Ishikawa (cell line): ENCODE measurements around the gene C1orf115.

Source experiments
- CEBPB ChIP-seq: IDR thresholded peaks from 2 replicates; pipeline ENCODE4 v1.6.1; 2012
- CREB1 ChIP-seq: IDR thresholded peaks from 2 replicates; pipeline ENCODE4 v1.6.1; 2012; ENCODE audit warnings: low read depth
- EGR1 ChIP-seq: IDR thresholded peaks from 2 replicates; pipeline ENCODE4 v1.6.1; 2012
- EP300 ChIP-seq: IDR thresholded peaks from 2 replicates; pipeline ENCODE4 v1.6.1; 2012; ENCODE audit warnings: borderline replicate concordance
- FOXM1 ChIP-seq: IDR thresholded peaks from 2 replicates; pipeline ENCODE4 v1.6.1; 2012; ENCODE audit warnings: low read depth, borderline replicate concordance
- NFIC ChIP-seq: IDR thresholded peaks from 2 replicates; pipeline ENCODE4 v1.6.1; 2012
- RAD21 ChIP-seq: IDR thresholded peaks from 2 replicates; pipeline ENCODE4 v1.6.1; 2012; ENCODE audit warnings: low read depth
- TAF1 ChIP-seq: IDR thresholded peaks from 2 replicates; pipeline ENCODE4 v1.6.1; 2012; ENCODE audit warnings: low read depth, mild to moderate bottlenecking
- TCF12 ChIP-seq: IDR thresholded peaks from 2 replicates; pipeline ENCODE4 v1.6.1; 2012; ENCODE audit warnings: low read depth
- TEAD4 ChIP-seq: IDR thresholded peaks from 2 replicates; pipeline ENCODE4 v1.6.1; 2012
- YY1 ChIP-seq: IDR thresholded peaks from 2 replicates; pipeline ENCODE4 v1.6.1; 2012; ENCODE audit warnings: low read depth
- ZBTB7A ChIP-seq: IDR thresholded peaks from 2 replicates; pipeline ENCODE4 v1.6.1; 2012; ENCODE audit warnings: low read depth
- TF ChIP-seq, protein P1 (sequence below): IDR thresholded peaks from 2 replicates; pipeline ENCODE4 v1.6.1; 2012; ENCODE audit warnings: low read depth, mild to moderate bottlenecking
- TF ChIP-seq, protein P2 (sequence below): IDR thresholded peaks from 2 replicates; pipeline ENCODE4 v1.6.1; 2012
- TF ChIP-seq, protein P3 (sequence below): IDR thresholded peaks from 2 replicates; pipeline ENCODE4 v1.6.1; 2012

The C1orf115 gene

GRCh38 chr1:220673921-220674320 is 16.2 kb upstream of the C1orf115 start:
- TF ChIP-seq NFIC = no peak
- TF ChIP-seq, protein P1, sequence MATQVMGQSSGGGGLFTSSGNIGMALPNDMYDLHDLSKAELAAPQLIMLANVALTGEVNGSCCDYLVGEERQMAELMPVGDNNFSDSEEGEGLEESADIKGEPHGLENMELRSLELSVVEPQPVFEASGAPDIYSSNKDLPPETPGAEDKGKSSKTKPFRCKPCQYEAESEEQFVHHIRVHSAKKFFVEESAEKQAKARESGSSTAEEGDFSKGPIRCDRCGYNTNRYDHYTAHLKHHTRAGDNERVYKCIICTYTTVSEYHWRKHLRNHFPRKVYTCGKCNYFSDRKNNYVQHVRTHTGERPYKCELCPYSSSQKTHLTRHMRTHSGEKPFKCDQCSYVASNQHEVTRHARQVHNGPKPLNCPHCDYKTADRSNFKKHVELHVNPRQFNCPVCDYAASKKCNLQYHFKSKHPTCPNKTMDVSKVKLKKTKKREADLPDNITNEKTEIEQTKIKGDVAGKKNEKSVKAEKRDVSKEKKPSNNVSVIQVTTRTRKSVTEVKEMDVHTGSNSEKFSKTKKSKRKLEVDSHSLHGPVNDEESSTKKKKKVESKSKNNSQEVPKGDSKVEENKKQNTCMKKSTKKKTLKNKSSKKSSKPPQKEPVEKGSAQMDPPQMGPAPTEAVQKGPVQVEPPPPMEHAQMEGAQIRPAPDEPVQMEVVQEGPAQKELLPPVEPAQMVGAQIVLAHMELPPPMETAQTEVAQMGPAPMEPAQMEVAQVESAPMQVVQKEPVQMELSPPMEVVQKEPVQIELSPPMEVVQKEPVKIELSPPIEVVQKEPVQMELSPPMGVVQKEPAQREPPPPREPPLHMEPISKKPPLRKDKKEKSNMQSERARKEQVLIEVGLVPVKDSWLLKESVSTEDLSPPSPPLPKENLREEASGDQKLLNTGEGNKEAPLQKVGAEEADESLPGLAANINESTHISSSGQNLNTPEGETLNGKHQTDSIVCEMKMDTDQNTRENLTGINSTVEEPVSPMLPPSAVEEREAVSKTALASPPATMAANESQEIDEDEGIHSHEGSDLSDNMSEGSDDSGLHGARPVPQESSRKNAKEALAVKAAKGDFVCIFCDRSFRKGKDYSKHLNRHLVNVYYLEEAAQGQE = no peak
- no peak for TF ChIP-seq FOXM1
- TF ChIP-seq TAF1 = no peak
- TF ChIP-seq, protein P2, sequence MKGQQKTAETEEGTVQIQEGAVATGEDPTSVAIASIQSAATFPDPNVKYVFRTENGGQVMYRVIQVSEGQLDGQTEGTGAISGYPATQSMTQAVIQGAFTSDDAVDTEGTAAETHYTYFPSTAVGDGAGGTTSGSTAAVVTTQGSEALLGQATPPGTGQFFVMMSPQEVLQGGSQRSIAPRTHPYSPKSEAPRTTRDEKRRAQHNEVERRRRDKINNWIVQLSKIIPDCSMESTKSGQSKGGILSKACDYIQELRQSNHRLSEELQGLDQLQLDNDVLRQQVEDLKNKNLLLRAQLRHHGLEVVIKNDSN = no peak
- no peak for TF ChIP-seq ZBTB7A
- TF ChIP-seq CEBPB = no peak
- no peak for TF ChIP-seq EP300
- TF ChIP-seq TCF12 = no peak

- TF ChIP-seq, protein P3, sequence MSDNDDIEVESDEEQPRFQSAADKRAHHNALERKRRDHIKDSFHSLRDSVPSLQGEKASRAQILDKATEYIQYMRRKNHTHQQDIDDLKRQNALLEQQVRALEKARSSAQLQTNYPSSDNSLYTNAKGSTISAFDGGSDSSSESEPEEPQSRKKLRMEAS = no peak
- TF ChIP-seq FOXM1 (no peak), NFIC (no peak), TEAD4 (no peak), TAF1 (no peak), EP300 (no peak), TCF12 (no peak), RAD21 (no peak)
- TF ChIP-seq, protein P1 = no peak
These were observed 12.9 kb upstream of the C1orf115 start for GRCh38 chr1:220677251-220677650.

DNA sequence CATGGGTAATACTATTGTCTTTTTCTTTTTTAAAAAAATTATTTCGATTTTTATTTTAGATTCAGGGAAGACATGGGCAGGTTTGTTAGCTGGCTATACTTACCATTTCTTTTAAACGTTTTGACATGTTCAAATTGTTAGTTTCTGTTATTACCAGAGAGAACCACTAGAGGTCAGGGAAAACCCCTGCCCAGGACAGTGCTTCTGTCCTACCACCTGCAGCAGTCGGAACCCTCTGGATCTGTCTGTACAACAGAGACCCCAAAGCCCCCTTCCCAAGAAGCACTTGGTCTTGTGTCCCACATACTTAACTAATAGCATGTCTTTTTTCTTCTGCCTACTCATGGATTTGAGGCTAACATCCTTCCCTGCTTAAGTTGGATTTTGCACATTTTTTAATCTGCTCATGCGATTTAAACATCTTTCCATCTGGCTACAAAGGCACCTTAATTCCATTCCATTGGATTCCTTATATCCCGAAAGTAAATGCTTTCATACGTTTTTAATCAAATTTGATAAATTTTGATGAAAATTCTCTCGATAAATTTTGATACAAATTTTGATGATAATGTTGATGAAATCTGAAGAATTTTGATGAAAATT is 10.0 kb upstream of the C1orf115 start:
- TF ChIP-seq, protein P1 = no peak
- TF ChIP-seq RAD21 = peak; percentile 71

DNA sequence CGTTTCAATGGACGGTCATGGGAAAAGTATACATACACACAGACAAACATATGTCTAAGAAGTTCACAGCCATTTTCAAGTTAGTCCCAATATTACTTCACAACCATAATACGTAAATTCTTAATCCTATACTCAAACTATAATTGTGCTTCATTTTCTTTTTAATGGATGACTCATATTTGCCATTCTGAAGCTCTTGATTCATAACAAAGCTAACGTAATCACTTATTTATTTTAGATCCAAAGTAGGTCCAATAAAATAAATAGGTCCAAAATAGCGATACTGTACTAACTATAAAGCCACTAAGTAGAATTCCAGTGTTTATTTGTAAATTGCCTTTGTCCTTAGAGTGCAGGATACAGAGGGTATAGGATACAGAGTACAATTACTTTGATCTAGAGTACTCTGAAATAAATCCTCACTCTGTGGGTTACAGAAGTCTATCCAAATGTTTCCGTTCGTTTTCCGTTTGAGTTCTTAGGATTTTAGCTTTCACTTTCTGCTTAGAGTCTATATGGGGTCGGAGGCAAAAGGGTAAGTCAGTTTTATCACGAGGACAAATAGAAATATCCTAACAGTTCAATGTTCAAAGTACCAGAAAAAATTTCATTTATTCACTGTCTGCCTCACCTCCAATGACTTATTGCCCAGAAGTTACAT is 8.8 kb upstream of the C1orf115 start:
- TF ChIP-seq TAF1 (no peak), YY1 (no peak), FOXM1 (no peak), NFIC (no peak), ZBTB7A (no peak), CEBPB (no peak)
- TF ChIP-seq, protein P3 = no peak

DNA sequence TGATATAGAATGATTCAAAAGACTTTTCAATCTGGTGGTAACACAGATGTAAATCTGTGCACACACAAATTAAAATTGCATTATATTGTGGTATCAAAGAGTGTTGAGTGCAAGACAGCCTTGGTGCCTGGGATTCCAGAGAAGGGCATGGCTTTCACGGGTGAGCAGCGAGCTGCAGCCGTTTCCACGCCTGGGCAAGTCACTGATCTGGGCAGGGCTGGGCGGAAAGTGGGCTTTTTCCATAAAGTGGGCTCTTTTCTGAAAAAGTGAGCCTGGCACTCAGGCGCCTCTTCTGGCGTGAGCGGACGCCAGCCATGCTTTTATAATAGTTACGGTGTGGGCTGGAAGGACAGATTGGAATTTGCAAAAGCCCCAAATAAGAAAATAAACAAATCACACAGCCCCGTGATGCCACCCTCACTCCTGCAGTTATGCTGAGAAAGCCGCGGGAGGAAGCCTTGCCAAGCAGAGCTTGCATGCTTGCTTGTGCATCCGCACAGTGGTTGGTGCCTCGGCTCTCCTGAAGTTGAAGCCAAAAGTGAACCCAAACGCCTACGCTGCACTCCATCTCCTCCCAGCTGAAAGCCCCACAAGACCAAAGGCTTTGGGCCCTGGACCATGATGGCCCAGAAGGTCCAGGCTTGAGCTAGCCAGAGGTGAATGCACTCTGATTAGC is 7.1 kb upstream of the C1orf115 start:
- no peak for TF ChIP-seq FOXM1
- no peak for TF ChIP-seq YY1
- TF ChIP-seq, protein P2 = no peak
- no peak for TF ChIP-seq CEBPB
- no peak for TF ChIP-seq EP300
- TF ChIP-seq RAD21 = no peak
- TF ChIP-seq NFIC = no peak
- TF ChIP-seq, protein P3 = no peak
- TF ChIP-seq EGR1 = no peak
- no peak for TF ChIP-seq ZBTB7A
- no peak for TF ChIP-seq CREB1
- no peak for TF ChIP-seq TAF1
- TF ChIP-seq, protein P1 = no peak
- no peak for TF ChIP-seq TCF12
- TF ChIP-seq TEAD4 = no peak
